ENCODE measurements around the gene FOXO1. TPM values are rescaled to one million over a fixed set of nuclear protein-coding genes. Genes with fewer than 3 reads are reported as not detected.

The FOXO1 gene
- total and polyA plus RNA-seq, 9 of the 15 experiments (the other 6 are each of a cell fraction or from before 2014, with no cell fraction given): 0.04 to 0.73 (median 0.20) TPM

DNA sequence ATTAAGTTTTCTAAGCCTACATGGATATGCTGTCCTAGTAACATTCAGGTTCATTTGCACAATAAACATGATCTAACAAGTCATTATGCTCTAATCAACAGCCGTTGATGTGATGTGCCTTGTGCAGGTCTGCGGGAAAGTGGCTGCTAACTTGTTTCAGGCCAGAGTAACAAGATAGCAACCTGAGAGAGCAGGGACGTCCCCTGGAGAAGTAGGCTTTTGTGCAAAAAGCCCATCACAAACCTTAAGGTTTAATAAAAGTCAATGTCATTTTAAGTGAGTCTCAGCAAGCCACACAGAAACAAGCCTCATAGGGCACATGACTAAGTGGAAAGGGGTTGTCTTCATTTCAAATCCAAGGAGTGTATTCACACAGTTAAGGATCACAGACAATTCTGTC, 17.6 kb downstream of the FOXO1 start:
- no TSS peak for BruUV-seq (replicated peaks)
- H3K36me3 ChIP-seq (ENCODE audit: control insufficient read depth, insufficient read depth, low read length): no peaks in the 10 kb centered on the region
- ATAC-seq (no peak), DNase-seq (ENCODE audit: extremely low read depth in 1 of 4, low spot score in 3 of 4) (no peak), FAIRE-seq (no peak)
- H3K9me3 ChIP-seq (replicated peaks; ENCODE audit: control insufficient read depth, insufficient read depth, low read depth, low read length): no peaks in the 10 kb centered on the region
- intact Hi-C loops (cut with micrococcal nuclease) (no loop called here), in situ Hi-C loops (cut with MboI) (no loop called here)
- peaks cover 0 to 5% of the 10 kb centered on the region in 2 experiments; a peak in 1 of 5 replicates for H3K27me3 ChIP-seq (ENCODE audit: control insufficient read depth in 2 of 2, insufficient read depth in 2 of 2, low read length in 2 of 2)
- no peak for TF ChIP-seq CAMTA2 (CRISPR knock-in tag; conservative IDR thresholded peaks at IDR 0.05)
- no peak for TF ChIP-seq NR2F6 (CRISPR knock-in tag; IDR thresholded peaks at IDR 0.05)
- TF ChIP-seq HES1 (IDR thresholded peaks at IDR 0.05; ENCODE audit: low read depth): no peak
- TF ChIP-seq PKNOX1 (IDR thresholded peaks at IDR 0.05): no peak
- no peak for TF ChIP-seq ZC3H4 (CRISPR knock-in tag; IDR thresholded peaks at IDR 0.05; ENCODE audit: borderline replicate concordance)
- TF ChIP-seq TARDBP (IDR thresholded peaks at IDR 0.05): no peak
- TF ChIP-seq, protein P1, sequence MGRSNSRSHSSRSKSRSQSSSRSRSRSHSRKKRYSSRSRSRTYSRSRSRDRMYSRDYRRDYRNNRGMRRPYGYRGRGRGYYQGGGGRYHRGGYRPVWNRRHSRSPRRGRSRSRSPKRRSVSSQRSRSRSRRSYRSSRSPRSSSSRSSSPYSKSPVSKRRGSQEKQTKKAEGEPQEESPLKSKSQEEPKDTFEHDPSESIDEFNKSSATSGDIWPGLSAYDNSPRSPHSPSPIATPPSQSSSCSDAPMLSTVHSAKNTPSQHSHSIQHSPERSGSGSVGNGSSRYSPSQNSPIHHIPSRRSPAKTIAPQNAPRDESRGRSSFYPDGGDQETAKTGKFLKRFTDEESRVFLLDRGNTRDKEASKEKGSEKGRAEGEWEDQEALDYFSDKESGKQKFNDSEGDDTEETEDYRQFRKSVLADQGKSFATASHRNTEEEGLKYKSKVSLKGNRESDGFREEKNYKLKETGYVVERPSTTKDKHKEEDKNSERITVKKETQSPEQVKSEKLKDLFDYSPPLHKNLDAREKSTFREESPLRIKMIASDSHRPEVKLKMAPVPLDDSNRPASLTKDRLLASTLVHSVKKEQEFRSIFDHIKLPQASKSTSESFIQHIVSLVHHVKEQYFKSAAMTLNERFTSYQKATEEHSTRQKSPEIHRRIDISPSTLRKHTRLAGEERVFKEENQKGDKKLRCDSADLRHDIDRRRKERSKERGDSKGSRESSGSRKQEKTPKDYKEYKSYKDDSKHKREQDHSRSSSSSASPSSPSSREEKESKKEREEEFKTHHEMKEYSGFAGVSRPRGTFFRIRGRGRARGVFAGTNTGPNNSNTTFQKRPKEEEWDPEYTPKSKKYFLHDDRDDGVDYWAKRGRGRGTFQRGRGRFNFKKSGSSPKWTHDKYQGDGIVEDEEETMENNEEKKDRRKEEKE (IDR thresholded peaks at IDR 0.05; ENCODE audit: borderline replicate concordance in 1 of 2, control insufficient read depth in 1 of 2, low read depth in 2 of 2, low read length in 1 of 2): no peak
- TF ChIP-seq, protein P2, sequence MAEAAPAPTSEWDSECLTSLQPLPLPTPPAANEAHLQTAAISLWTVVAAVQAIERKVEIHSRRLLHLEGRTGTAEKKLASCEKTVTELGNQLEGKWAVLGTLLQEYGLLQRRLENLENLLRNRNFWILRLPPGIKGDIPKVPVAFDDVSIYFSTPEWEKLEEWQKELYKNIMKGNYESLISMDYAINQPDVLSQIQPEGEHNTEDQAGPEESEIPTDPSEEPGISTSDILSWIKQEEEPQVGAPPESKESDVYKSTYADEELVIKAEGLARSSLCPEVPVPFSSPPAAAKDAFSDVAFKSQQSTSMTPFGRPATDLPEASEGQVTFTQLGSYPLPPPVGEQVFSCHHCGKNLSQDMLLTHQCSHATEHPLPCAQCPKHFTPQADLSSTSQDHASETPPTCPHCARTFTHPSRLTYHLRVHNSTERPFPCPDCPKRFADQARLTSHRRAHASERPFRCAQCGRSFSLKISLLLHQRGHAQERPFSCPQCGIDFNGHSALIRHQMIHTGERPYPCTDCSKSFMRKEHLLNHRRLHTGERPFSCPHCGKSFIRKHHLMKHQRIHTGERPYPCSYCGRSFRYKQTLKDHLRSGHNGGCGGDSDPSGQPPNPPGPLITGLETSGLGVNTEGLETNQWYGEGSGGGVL (CRISPR knock-in tag; IDR thresholded peaks at IDR 0.05): no peak
- no peak for TF ChIP-seq ZNF444 (CRISPR knock-in tag; IDR thresholded peaks at IDR 0.05)
- TF ChIP-seq ZNF778 (CRISPR knock-in tag; IDR thresholded peaks at IDR 0.05): no peak
- no peak for TF ChIP-seq ZFX (CRISPR knock-in tag; IDR thresholded peaks at IDR 0.05)
- 0% methylated on average over 2 of the region's 3 CpGs for WGBS (ENCODE audit: insufficient coverage, low coverage, missing lambda C conversion rate)
- H3K9me1 ChIP-seq (ENCODE audit: control insufficient read depth, insufficient read depth, low read length): no peaks in the 10 kb centered on the region
- H2AFZ ChIP-seq (ENCODE audit: low read depth, low read length): no peak overlapping the region
- ChIA-PET POLR2A (no interaction called here), CTCF (ENCODE audit: low intra/inter-chr PET ratio) (no interaction called here)
- H3K4me3 ChIP-seq: no peak overlapping the region
- no peaks in the 10 kb centered on the region; a peak in 1 of 5 replicates for H3K4me1 ChIP-seq (replicated peaks in 1 of 2; ENCODE audit: control insufficient read depth in 2 of 2, insufficient read depth in 2 of 2, low read length in 2 of 2)
- no peaks in the 10 kb centered on the region for H3K79me2 ChIP-seq (ENCODE audit: control insufficient read depth, insufficient read depth, low read length)
- H3K9ac ChIP-seq (ENCODE audit: insufficient read depth in 1 of 2, low read depth in 2 of 2, low read length in 2 of 2): no peak overlapping the region
- H4K20me1 ChIP-seq (replicated peaks; ENCODE audit: control insufficient read depth, insufficient read depth, low read length): no peaks in the 10 kb centered on the region
- H3K4me2 ChIP-seq (ENCODE audit: insufficient read depth, low read length): no peak overlapping the region
- H3K27ac ChIP-seq (ENCODE audit: extremely low read depth, low read depth, low read length): no peak overlapping the region
